ENCODE results near the gene NSUN6. TPM values are rescaled to one million over a fixed set of nuclear protein-coding genes. Genes with fewer than 3 reads are reported as not detected.

The NSUN6 gene
- total and polyA plus RNA-seq, 10 of the 15 experiments (the other 5 are each of a cell fraction or from before 2014, with no cell fraction given) = 10.2 to 25.0 (median 15.6) TPM

GRCh38 chr10:18687195-18687594, 35.8 kb upstream of the NSUN6 start:
- in situ Hi-C loops (cut with MboI) (no loop called here), intact Hi-C loops (cut with micrococcal nuclease; ENCODE audit: unreplicated experiment) (no loop called here)
- no peaks in the 10 kb centered on the region for H3K36me3 ChIP-seq (ENCODE audit: control insufficient read depth in 2 of 2, insufficient read depth in 2 of 2, low read length in 1 of 2)
- no peak overlapping the region for H3K4me3 ChIP-seq
- no peaks in the 10 kb centered on the region for H3K27me3 ChIP-seq (replicated peaks in 1 of 2; ENCODE audit: control insufficient read depth in 2 of 2, insufficient read depth in 2 of 2, low read length in 1 of 2)
- 45% methylated on average over 7 of the region's 7 CpGs for WGBS (ENCODE audit: insufficient coverage, insufficient replicate concordance, low lambda C conversion rate, missing lambda C conversion rate)
- H3K27ac ChIP-seq (ENCODE audit: control insufficient read depth, insufficient read depth) = no peak overlapping the region
- H2AFZ ChIP-seq (ENCODE audit: control insufficient read depth, low read depth, low read length) = no peak overlapping the region
- DNase-seq (ENCODE audit: low read depth, low spot score) (no peak), ATAC-seq (no peak), FAIRE-seq (no peak)
- ChIA-PET SMC1A (ENCODE audit: uncharacterized antibody, unreplicated experiment) (no interaction called here), RAD21 (ENCODE audit: unreplicated experiment) (no interaction called here), CTCF (no interaction called here), POLR2A (no interaction called here)
- H3K9me3 ChIP-seq (replicated peaks; ENCODE audit: control insufficient read depth, insufficient read depth, low read length) = no peaks in the 10 kb centered on the region
- H4K20me1 ChIP-seq (ENCODE audit: control insufficient read depth, insufficient read depth) = no peaks in the 10 kb centered on the region
- no peaks in the 10 kb centered on the region for H3K79me2 ChIP-seq (ENCODE audit: control insufficient read depth, insufficient read depth, low read length)
- H3K4me1 ChIP-seq (ENCODE audit: control insufficient read depth, insufficient read depth, low read length) = no peaks in the 10 kb centered on the region
- no peak overlapping the region for H3K4me2 ChIP-seq (ENCODE audit: control insufficient read depth, insufficient read depth)
- BruUV-seq (replicated peaks) = no TSS peak
- no peak overlapping the region for H3K9ac ChIP-seq (ENCODE audit: control insufficient read depth, insufficient read depth, low read length)
- no peak for TF ChIP-seq GABPA (IDR thresholded peaks at IDR 0.05; ENCODE audit: low read depth)
- TF ChIP-seq SP1 (IDR thresholded peaks at IDR 0.05; ENCODE audit: low read depth, low read length) = no peak
- no peak for TF ChIP-seq CEBPZ (IDR thresholded peaks at IDR 0.05; ENCODE audit: low read depth, low read length)
- no peak for TF ChIP-seq CREB1 (IDR thresholded peaks at IDR 0.05; ENCODE audit: low read depth)
- no peak for TF ChIP-seq SRF (IDR thresholded peaks at IDR 0.05; ENCODE audit: low read depth in 2 of 2, low read length in 2 of 2)
- TF ChIP-seq SREBF1 (IDR thresholded peaks at IDR 0.05; ENCODE audit: low read length) = no peak
- no peak for TF ChIP-seq NRF1 (conservative IDR thresholded peaks at IDR 0.05; ENCODE audit: low read depth, low read length)
- TF ChIP-seq ZSCAN29 (IDR thresholded peaks at IDR 0.05) = no peak
- TF ChIP-seq MAX (IDR thresholded peaks at IDR 0.05; ENCODE audit: low read depth, low read length) = no peak
- no peak for TF ChIP-seq ZBTB33 (IDR thresholded peaks at IDR 0.05)
- no peak for TF ChIP-seq CBX5 (IDR thresholded peaks at IDR 0.05; ENCODE audit: low read depth)
- no peak for TF ChIP-seq NKRF (conservative IDR thresholded peaks at IDR 0.05)
- TF ChIP-seq ETV6 (conservative IDR thresholded peaks at IDR 0.05 in 1 of 2, IDR thresholded peaks at IDR 0.05 in 1 of 2; ENCODE audit: borderline replicate concordance in 1 of 2, low read depth in 1 of 2) = no peak
- no peak for TF ChIP-seq BCLAF1 (IDR thresholded peaks at IDR 0.05)
- no peak for TF ChIP-seq MYC (IDR thresholded peaks at IDR 0.05; ENCODE audit: insufficient read depth, insufficient read length, insufficient replicate concordance, low read length, severe bottlenecking)

Data from GM12878 (cell line).